Osteocyte (in vitro differentiated cells): Measurements from ENCODE around the gene LRP1B. TPM values are rescaled to one million over a fixed set of nuclear protein-coding genes. Genes with fewer than 3 reads are reported as not detected.

ENCODE experiments used
- DNase-seq: peaks from one replicate; pipeline ENCODE4 v3.0.0; 2021; ENCODE audit warnings: mixed read lengths; ENCODE audit not compliant: unreplicated experiment; ENCODE audit errors: extremely low spot score
- H3K27ac Mint-ChIP-seq: one replicate; pipeline ENCODE4 v1.8.0; 2021; ENCODE audit warnings: mild to moderate bottlenecking, mixed read lengths; ENCODE audit not compliant: unreplicated experiment
- H3K27me3 Mint-ChIP-seq: one replicate; pipeline ENCODE4 v1.8.0; 2021; ENCODE audit warnings: mixed read lengths; ENCODE audit not compliant: unreplicated experiment
- H3K36me3 Mint-ChIP-seq: one replicate; pipeline ENCODE4 v1.8.0; 2021; ENCODE audit warnings: mixed read lengths; ENCODE audit not compliant: unreplicated experiment
- H3K4me1 Mint-ChIP-seq: one replicate; pipeline ENCODE4 v1.8.0; 2021; ENCODE audit warnings: mixed read lengths; ENCODE audit not compliant: unreplicated experiment
- H3K4me3 Mint-ChIP-seq: one replicate; pipeline ENCODE4 v1.8.0; 2021; ENCODE audit warnings: mild to moderate bottlenecking, moderate library complexity, mixed read lengths; ENCODE audit not compliant: unreplicated experiment
- H3K9me3 Mint-ChIP-seq: one replicate; pipeline ENCODE4 v1.8.0; 2021; ENCODE audit warnings: mixed read lengths; ENCODE audit not compliant: unreplicated experiment
- total RNA-seq: library from RNA; stranded (reverse); gene quantifications from 2 replicates; pipeline ENCODE4 v1.2.1, GENCODE V29; 2021
- TF ChIP-seq, protein P1 (sequence below): fragments of 200-600 bp; sonication (generic); IDR thresholded peaks from 2 replicates; pipeline ENCODE4 v1.5.0; 2021; ENCODE audit warnings: antibody characterized with exemption, mild to moderate bottlenecking, moderate library complexity

The LRP1B gene
- total RNA-seq, 1 donor from 2014 or later = 3.6 TPM

DNA sequence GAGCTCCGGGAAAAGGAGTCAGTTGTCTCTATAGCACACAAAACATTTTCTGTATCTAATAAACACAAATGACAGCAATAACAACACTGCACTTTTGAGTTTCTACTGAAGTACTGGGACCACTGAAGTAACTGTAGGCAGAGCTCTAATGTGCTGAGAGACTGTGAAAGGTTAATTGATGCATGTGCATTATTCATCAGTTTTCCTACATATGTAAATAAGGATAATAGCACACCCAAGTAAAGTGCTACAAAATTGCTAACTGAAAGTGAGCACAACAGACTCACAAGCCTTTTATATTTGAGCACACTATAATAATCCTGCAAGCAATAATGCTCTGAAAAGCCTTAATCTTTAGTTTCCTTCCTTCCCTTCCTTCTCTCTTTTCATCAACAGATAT is 1051.6 kb downstream of the LRP1B start:
- no peak for DNase-seq

DNA sequence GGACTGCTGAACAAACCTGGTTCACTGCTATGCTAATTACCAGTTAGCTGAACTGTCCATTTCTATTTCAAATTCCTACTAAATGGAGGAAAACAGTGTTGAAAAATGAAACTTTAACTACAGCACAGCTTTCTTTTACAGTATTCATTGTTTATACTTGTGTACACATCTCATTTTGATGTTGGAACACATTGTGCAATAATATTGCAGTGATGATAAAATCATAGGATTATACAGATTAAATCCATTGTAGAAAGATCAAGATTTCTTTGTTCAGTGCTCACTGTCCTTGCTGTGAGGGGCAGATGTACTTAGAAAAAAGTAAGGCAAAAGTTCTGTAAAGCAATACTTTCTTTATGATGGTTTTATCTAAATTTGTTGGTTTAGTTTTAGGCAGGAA is 1055.1 kb downstream of the LRP1B start:
- Mint-ChIP-seq H3K27me3 (no peaks in the 10 kb centered on the region), H3K4me1 (no peaks in the 10 kb centered on the region), H3K9me3 (no peaks in the 10 kb centered on the region), H3K4me3 (no peak overlapping the region), H3K27ac (no peak overlapping the region), H3K36me3 (no peaks in the 10 kb centered on the region)
- TF ChIP-seq, protein P1, sequence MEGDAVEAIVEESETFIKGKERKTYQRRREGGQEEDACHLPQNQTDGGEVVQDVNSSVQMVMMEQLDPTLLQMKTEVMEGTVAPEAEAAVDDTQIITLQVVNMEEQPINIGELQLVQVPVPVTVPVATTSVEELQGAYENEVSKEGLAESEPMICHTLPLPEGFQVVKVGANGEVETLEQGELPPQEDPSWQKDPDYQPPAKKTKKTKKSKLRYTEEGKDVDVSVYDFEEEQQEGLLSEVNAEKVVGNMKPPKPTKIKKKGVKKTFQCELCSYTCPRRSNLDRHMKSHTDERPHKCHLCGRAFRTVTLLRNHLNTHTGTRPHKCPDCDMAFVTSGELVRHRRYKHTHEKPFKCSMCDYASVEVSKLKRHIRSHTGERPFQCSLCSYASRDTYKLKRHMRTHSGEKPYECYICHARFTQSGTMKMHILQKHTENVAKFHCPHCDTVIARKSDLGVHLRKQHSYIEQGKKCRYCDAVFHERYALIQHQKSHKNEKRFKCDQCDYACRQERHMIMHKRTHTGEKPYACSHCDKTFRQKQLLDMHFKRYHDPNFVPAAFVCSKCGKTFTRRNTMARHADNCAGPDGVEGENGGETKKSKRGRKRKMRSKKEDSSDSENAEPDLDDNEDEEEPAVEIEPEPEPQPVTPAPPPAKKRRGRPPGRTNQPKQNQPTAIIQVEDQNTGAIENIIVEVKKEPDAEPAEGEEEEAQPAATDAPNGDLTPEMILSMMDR = no peak
- no peak for DNase-seq

More for the DNA sequence above, 1051.6 kb downstream of the LRP1B start:
- Mint-ChIP-seq H3K36me3 (no peaks in the 10 kb centered on the region), H3K4me1 (no peaks in the 10 kb centered on the region), H3K4me3 (no peak overlapping the region), H3K9me3 (no peaks in the 10 kb centered on the region), H3K27ac (no peak overlapping the region), H3K27me3 (no peaks in the 10 kb centered on the region)
- TF ChIP-seq, protein P1 = no peak

DNA sequence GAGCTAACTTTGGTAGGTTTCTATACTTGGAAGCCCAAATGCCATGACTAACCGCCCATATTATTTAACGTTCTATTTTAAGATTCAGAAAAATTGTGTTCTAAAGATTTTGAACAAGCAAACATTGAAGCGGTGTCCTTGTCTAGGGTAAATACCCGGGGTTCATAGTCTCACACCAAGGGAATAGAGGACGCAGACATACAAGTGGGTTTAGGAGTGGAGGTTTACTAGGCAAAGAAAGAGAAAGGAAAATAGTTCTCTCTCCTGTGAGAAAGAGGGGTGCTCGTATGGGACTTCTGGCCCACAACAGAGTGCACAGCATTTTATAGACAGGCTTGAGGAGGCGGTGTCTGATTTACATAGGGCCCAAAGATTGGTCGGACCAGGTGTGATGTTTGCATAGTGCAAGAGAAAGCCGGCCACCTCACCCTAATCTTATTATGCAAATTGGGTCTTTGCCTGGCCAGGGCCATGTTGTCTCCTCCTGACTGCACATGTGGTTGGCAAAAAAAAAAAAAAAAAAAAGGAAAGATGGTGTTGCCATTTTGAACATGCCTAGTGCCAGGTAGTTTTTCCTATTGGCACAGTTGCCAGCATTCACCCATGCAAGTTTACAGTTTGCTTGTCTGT is 1062.6 kb downstream of the LRP1B start:
- no peak overlapping the region for H3K4me3 Mint-ChIP-seq
- H3K27ac Mint-ChIP-seq = no peak overlapping the region
- H3K9me3 Mint-ChIP-seq = peaks cover 3% of the 10 kb centered on the region
- H3K27me3 Mint-ChIP-seq = no peaks in the 10 kb centered on the region
- no peaks in the 10 kb centered on the region for H3K36me3 Mint-ChIP-seq
- TF ChIP-seq, protein P1 = no peak
- H3K4me1 Mint-ChIP-seq = no peaks in the 10 kb centered on the region
- DNase-seq = no peak

DNA sequence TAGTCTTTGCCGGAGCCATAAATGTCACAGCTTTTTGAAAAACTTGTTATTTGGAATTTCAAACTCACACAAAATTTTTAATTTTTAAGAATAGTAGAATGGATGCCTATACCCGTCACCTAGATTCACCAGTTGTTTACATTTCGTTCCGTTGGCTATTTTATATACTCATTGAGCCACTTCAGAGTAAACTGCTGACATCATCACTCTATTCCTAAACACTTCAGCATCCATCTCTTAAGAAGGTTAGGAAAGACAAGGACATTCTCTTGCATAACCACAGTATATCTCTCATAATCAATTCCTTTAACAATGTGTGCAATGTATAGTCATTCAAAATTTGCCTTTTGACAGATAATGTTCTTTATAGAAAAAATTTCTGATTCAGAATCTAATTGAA is 1065.8 kb downstream of the LRP1B start:
- Mint-ChIP-seq H3K4me3 (no peak overlapping the region), H3K4me1 (peaks cover 6% of the 10 kb centered on the region), H3K27ac (no peak overlapping the region), H3K9me3 (peaks cover 3% of the 10 kb centered on the region), H3K36me3 (no peaks in the 10 kb centered on the region), H3K27me3 (no peaks in the 10 kb centered on the region)
- TF ChIP-seq, protein P1 = no peak
- DNase-seq = no peak

DNA sequence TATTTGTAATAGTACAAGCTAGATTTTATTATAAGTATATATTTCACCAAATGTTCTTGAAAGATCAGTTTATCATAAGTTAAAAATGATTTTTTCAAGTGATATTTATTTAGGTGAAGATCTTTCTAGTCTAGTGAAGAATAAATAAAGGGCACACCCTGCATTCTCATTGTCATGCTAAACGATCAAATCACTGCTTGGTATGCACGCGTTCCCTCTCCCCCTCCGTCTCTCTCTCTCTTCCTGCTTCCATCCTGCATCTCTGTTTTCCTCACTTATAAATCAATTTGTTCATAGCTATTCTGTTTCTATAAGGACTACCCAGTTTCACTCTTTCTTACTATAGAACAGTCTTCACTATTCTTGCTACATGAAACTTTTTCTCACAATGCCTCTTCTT is 1067.4 kb downstream of the LRP1B start:
- Mint-ChIP-seq H3K27ac (no peak overlapping the region), H3K36me3 (no peaks in the 10 kb centered on the region), H3K27me3 (no peaks in the 10 kb centered on the region), H3K4me1 (peaks cover 6% of the 10 kb centered on the region), H3K4me3 (no peak overlapping the region), H3K9me3 (peaks cover 3% of the 10 kb centered on the region)
- DNase-seq = no peak
- TF ChIP-seq, protein P1 = no peak
